Right lobe of liver (tissue), 6 donors: ENCODE measurements around the gene AGGF1. TPM values are rescaled to one million over a fixed set of nuclear protein-coding genes. Genes with fewer than 3 reads are reported as not detected.

Source experiments
- ATAC-seq, 4 donors: fragments of 200-7000 bp; cut with Tn5 transposase; one replicate each; pipeline ENCODE4 v1.9.1; 2020; ENCODE audit warnings: mild to moderate bottlenecking in 4 of 4, moderate library complexity in 4 of 4
- DNase-seq, 3 donors: peaks; one replicate each; pipeline ENCODE4 v3.0.0-alpha.2; 2020
- H3K27ac ChIP-seq, 3 donors: fragments of 200-600 bp; one replicate each; pipeline ENCODE4 v1.8.0; 2022
- H3K27me3 ChIP-seq, 2 donors: fragments of 200-600 bp; one replicate each; pipeline ENCODE4 v1.8.0; 2022
- H3K36me3 ChIP-seq, 4 donors: fragments of 200-600 bp; sonication (generic) in 1 of 4; one replicate each; pipeline versions ENCODE4 v1.5.1 to v1.8.0; 2017 to 2022; ENCODE audit warnings: control low read depth in 1 of 4
- H3K4me1 ChIP-seq, 4 donors: fragments of 200-600 bp; sonication (generic) in 1 of 4; one replicate each; pipeline versions ENCODE4 v1.5.1 to v1.8.0; 2017 to 2022; ENCODE audit warnings: control low read depth in 1 of 4
- H3K4me3 ChIP-seq, 3 donors: fragments of 200-600 bp; one replicate each; pipeline ENCODE4 v1.8.0; 2022
- H3K9me3 ChIP-seq, 4 donors: fragments of 200-600 bp; sonication (generic) in 1 of 4; one replicate each; pipeline versions ENCODE4 v1.5.1 to v1.8.0; 2017 to 2022; ENCODE audit warnings: control low read depth in 1 of 4
- POLR2A ChIP-seq: fragments of 450-650 bp; IDR thresholded peaks from one replicate; pipeline ENCODE4 v1.6.1; 2017; ENCODE audit warnings: antibody characterized with exemption, mild to moderate bottlenecking
- WGBS: methylation state at CpG from one replicate; pipeline ENCODE4 v1.1.6; 2018; ENCODE audit warnings: low coverage, low lambda C conversion rate; ENCODE audit not compliant: insufficient coverage; ENCODE audit errors: missing lambda C conversion rate; 5-methylcytosine and 5-hydroxymethylcytosine counted together
- intact Hi-C, 2 donors: fragments of 100-400 bp; cut with DNase I; formaldehyde crosslinking; loops; one replicate each; pipeline versions ENCODE4 v1.11.2 to v1.14.1; 2022
- total RNA-seq, 6 experiments: library from RNA; depleted of rRNA in 2 of 6; stranded (reverse); fragments of >200 nt in 2 of 6; fragmentation: NEBNext Ultra II Directional in 3 of 6; extraction: Animal tissue kit (Norgen Biotek cat#: 25700) in 3 of 6; gene quantifications; one replicate each; pipeline versions ENCODE4 v1.1.0 to v1.2.4, GENCODE V29; 2016 to 2023
- TF ChIP-seq, protein P1 (sequence below), 4 donors: fragments of 200-600 bp in 3 of 4; fragments of 450-650 bp in 1 of 4; IDR thresholded peaks; one replicate each; pipeline versions ENCODE4 v1.5.1 to v1.8.0; 2016 to 2022; ENCODE audit warnings: antibody characterized with exemption in 4 of 4, mild to moderate bottlenecking in 2 of 4
- donor health status: DM: no; HTN: yes; CAD: no.
- donor health status: DM: no; HTN: no; CAD: no.
- donor health status: DM: no; HTN: no; CAD: no.
- donor health status: DM: no; HTN: yes; CAD: no.
- donor health status: DM: no; HTN: yes; CAD: no.

Gene AGGF1
- total RNA-seq, 6 experiments from 2014 or later: 9.1 to 15.3 (median 11.4) TPM

DNA sequence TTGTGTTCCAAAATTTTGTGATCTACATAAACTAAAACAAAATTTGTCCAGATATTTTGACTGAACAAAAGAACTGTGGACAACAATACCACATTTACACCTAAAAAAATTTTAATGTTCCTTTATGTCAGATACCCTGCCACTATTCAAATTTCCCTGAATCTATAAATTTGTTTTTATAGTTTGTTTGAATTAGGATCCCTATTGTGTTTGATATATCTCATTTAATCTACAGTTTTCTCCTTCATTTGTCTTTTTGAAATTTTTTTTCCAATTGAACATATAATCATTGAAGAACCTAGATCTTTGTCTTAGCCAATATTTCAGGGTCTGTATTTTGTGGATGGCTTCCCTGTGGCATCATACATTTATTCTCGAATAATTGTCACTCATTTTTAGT is 5.7 kb downstream of the AGGF1 start:
- ATAC-seq: no peak
- no peak overlapping the region for H3K27ac ChIP-seq
- no peaks in the 10 kb centered on the region for H3K27me3 ChIP-seq
- WGBS: 73% methylated on average over 1 of the region's 1 CpG
- DNase-seq: no peak
- no peak overlapping the region for H3K4me3 ChIP-seq
- intact Hi-C loops: no loop called here
- TF ChIP-seq, protein P1, sequence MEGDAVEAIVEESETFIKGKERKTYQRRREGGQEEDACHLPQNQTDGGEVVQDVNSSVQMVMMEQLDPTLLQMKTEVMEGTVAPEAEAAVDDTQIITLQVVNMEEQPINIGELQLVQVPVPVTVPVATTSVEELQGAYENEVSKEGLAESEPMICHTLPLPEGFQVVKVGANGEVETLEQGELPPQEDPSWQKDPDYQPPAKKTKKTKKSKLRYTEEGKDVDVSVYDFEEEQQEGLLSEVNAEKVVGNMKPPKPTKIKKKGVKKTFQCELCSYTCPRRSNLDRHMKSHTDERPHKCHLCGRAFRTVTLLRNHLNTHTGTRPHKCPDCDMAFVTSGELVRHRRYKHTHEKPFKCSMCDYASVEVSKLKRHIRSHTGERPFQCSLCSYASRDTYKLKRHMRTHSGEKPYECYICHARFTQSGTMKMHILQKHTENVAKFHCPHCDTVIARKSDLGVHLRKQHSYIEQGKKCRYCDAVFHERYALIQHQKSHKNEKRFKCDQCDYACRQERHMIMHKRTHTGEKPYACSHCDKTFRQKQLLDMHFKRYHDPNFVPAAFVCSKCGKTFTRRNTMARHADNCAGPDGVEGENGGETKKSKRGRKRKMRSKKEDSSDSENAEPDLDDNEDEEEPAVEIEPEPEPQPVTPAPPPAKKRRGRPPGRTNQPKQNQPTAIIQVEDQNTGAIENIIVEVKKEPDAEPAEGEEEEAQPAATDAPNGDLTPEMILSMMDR (IDR thresholded peaks at IDR 0.05): no peak
- TF ChIP-seq POLR2A: no peak
- H3K4me1 ChIP-seq: peaks cover 0 to 10% (median 4%) of the 10 kb centered on the region in 4 donors
- H3K36me3 ChIP-seq: peaks cover 0 to 59% (median 13%) of the 10 kb centered on the region in 4 donors
- no peaks in the 10 kb centered on the region for H3K9me3 ChIP-seq

DNA sequence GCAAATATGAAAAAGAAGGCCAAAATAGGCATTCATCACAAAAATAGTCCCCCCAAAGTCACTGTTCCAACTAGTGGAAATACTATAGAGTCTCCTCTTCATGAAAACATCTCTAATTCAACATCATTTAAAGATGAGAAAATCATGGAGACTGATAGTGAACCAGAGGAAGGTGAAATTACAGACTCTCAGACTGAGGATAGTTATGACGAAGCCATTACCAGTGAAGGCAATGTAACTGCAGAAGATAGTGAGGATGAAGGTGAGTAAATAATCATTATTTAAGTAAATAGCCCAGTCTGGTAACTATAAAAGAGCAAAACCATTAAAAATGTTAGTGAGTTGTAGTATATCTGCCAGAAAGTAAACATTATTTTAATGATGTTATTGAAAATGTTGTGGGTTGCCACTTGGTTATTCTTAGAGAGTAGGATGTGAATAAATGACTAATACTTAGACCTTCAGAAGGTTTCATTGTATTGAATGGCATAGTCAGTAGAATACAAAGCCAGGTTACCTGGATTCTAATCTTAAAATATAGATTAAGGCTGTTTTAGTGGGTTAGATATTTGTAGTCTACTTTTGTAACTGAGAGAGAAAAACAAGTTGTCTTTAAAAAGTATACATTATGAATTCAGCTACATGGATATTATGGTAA is 16.3 kb downstream of the AGGF1 start:
- DNase-seq: no peak
- Histone ChIP-seq H3K27me3 (no peaks in the 10 kb centered on the region), H3K9me3 (no peaks in the 10 kb centered on the region), H3K4me3 (no peak overlapping the region), H3K4me1 (no peaks in the 10 kb centered on the region), H3K27ac (no peak overlapping the region), H3K36me3 (peaks cover 2 to 26% (median 9%) of the 10 kb centered on the region in 4 donors)
- ATAC-seq: no peak
- 91% methylated on average over 1 of the region's 1 CpG for WGBS
- intact Hi-C loops: no loop called here
- no peak for TF ChIP-seq POLR2A
- TF ChIP-seq, protein P1 (IDR thresholded peaks at IDR 0.05): no peak

DNA sequence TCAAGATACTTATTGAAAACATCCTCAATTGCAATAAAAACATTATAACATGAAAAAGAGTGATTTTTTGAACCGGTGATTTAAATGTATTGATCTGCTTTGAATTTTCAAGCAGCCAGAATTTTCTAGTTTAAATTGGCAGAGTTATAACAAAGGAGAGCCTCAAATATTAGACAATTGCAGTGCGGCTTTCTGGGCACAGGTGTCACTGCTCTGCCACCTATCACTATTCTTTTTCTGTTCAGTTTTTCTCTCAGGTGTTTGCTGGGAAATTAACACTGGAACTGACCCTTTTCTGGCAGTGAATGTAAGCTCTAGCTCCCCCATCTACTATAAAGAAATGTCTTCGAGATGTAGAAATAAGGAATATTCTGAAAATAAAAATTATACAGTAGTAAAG is 33.8 kb downstream of the AGGF1 start:
- no peaks in the 10 kb centered on the region for H3K4me1 ChIP-seq
- H3K4me3 ChIP-seq: no peak overlapping the region
- ATAC-seq: peak; percentile 72 to 76 (median 74)
- H3K36me3 ChIP-seq: peaks cover 0 to 36% (median 15%) of the 10 kb centered on the region in 4 donors
- no peak overlapping the region for H3K27ac ChIP-seq
- TF ChIP-seq POLR2A: no peak
- TF ChIP-seq, protein P1 (IDR thresholded peaks at IDR 0.05): peak; percentile 41 to 47 (median 43)
- H3K9me3 ChIP-seq: no peaks in the 10 kb centered on the region
- WGBS: 41% methylated on average over 3 of the region's 3 CpGs
- DNase-seq: no peak
- no peaks in the 10 kb centered on the region for H3K27me3 ChIP-seq
- intact Hi-C loops: no loop called here

DNA sequence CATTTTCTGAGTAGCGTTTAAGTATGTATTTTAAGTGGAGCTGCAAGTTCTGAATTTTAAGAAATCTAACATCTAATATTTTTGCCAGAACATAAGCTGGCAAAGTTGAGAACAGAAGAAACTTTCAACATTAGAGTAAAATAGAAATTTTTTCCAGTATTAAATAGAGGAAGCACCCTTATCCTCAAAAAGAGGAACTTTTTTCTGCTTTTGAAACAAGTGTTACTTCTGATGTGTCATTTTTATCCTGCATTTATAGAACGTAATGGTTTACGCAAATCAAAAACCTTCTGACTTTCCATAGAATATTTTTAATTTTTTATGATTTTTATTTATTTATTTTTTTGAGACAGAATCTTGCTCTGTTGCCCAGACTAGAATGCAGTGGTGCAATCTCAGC is 35.1 kb downstream of the AGGF1 start:
- TF ChIP-seq, protein P1 (IDR thresholded peaks at IDR 0.05): no peak
- TF ChIP-seq POLR2A: no peak
- ATAC-seq: peak in 1 of 4 donors; percentile 18
- no peak overlapping the region for H3K27ac ChIP-seq
- no peaks in the 10 kb centered on the region for H3K9me3 ChIP-seq
- no peak for DNase-seq
- H3K4me3 ChIP-seq: no peak overlapping the region
- no peaks in the 10 kb centered on the region for H3K4me1 ChIP-seq
- no peaks in the 10 kb centered on the region for H3K27me3 ChIP-seq
- peaks cover 0 to 25% (median 8%) of the 10 kb centered on the region in 4 donors for H3K36me3 ChIP-seq
- 63% methylated on average over 3 of the region's 3 CpGs for WGBS
- intact Hi-C loops: no loop called here
